GM19372 (cell line): ENCODE measurements around the gene IKBKE.

Experiments used
- ATAC-seq: cut with Tn5 transposase; IDR thresholded peaks from one replicate; pipeline ENCODE4 v1.9.1; 2021; ENCODE audit warnings: mild to moderate bottlenecking, low read depth, moderate library complexity; ENCODE audit not compliant: unreplicated experiment

IKBKE gene

GRCh38 chr1:206469933-206470691 lies at the start of gene IKBKE:
IKBKE (plus strand) TSS chr1:206470476; CDS start chr1:206473228, 2,752 bp downstream.
- ATAC-seq: no peak

GRCh38 chr1:206421616-206422340 lies 48.5 kb upstream of the IKBKE start:
- no peak for ATAC-seq

- no peak for ATAC-seq
Observed at GRCh38 chr1:206422525-206422924, 47.8 kb upstream of the IKBKE start.

GRCh38 chr1:206427291-206427690 lies 43.0 kb upstream of the IKBKE start:
- ATAC-seq: no peak

GRCh38 chr1:206429421-206429820 lies 40.9 kb upstream of the IKBKE start:
- ATAC-seq: no peak

- peak; percentile 88 for ATAC-seq
Observed at GRCh38 chr1:206430031-206430983, 40.0 kb upstream of the IKBKE start.

GRCh38 chr1:206435445-206435844 lies 34.8 kb upstream of the IKBKE start:
- ATAC-seq: no peak

- no peak for ATAC-seq
Observed at GRCh38 chr1:206438554-206438953, 31.7 kb upstream of the IKBKE start.

- ATAC-seq: no peak
Observed at GRCh38 chr1:206439205-206439604, 31.1 kb upstream of the IKBKE start.

- ATAC-seq: no peak
Observed at GRCh38 chr1:206441336-206441967, 28.8 kb upstream of the IKBKE start.

GRCh38 chr1:206442101-206442500 lies 28.2 kb upstream of the IKBKE start:
- no peak for ATAC-seq

- ATAC-seq: no peak
Observed at GRCh38 chr1:206445116-206445515, 25.2 kb upstream of the IKBKE start.

GRCh38 chr1:206445911-206446356 lies 24.3 kb upstream of the IKBKE start:
- no peak for ATAC-seq

GRCh38 chr1:206446688-206447421 lies 23.4 kb upstream of the IKBKE start:
- no peak for ATAC-seq

GRCh38 chr1:206447422-206447765 lies 22.9 kb upstream of the IKBKE start:
- ATAC-seq: no peak

GRCh38 chr1:206447792-206448191 lies 22.5 kb upstream of the IKBKE start:
- ATAC-seq: no peak

- no peak for ATAC-seq
Observed at GRCh38 chr1:206448471-206448870, 21.8 kb upstream of the IKBKE start.

- ATAC-seq: no peak
Observed at GRCh38 chr1:206449565-206449964, 20.7 kb upstream of the IKBKE start.

- no peak for ATAC-seq
Observed at GRCh38 chr1:206450281-206450680, 20.0 kb upstream of the IKBKE start.
